AG04449 (cell line): Measurements from ENCODE around the gene CASTOR1.

Source experiments
- CTCF ChIA-PET: fragments of 350-600 bp; formaldehyde crosslinking; extraction: SDS; loops from one replicate; lab custom pipeline; 2021; ENCODE audit warnings: antibody characterized with exemption; lab: Yijun Ruan, JAX
- POLR2A ChIA-PET: fragments of 400-600, 350-600 bp; formaldehyde crosslinking; extraction: SDS; loops from one replicate; lab custom pipeline; 2020; ENCODE audit warnings: antibody characterized with exemption, inconsistent platforms; lab: Yijun Ruan, JAX
- DNase-seq: peaks from one replicate; pipeline ENCODE4 v3.0.0-alpha.2; 2010; ENCODE audit warnings: low read depth, low spot score
- H3K4me3 ChIP-seq: 2 replicates; pipeline ENCODE4 v1.5.1; 2011; ENCODE audit warnings: low read depth, mild to moderate bottlenecking, control low read depth, low read length
- TF ChIP-seq, protein P1 (sequence below): IDR thresholded peaks from one replicate; pipeline ENCODE4 v1.5.1; 2011; ENCODE audit warnings: mild to moderate bottlenecking, moderate library complexity, low read length, control low read depth, inconsistent platforms; ENCODE audit not compliant: insufficient read depth; ENCODE audit errors: missing control alignments

CASTOR1 gene

GRCh38 chr22:30296324-30296723 lies 7.0 kb upstream of the CASTOR1 start:
- CTCF ChIA-PET: interaction anchor here (0.8 to 9.9 kb wide), 5 partner anchors 7 to 91 kb away, joined by 3 to 79 read pairs (median 3); partner anchors contain the start of gene CASTOR1
- TF ChIP-seq, protein P1, sequence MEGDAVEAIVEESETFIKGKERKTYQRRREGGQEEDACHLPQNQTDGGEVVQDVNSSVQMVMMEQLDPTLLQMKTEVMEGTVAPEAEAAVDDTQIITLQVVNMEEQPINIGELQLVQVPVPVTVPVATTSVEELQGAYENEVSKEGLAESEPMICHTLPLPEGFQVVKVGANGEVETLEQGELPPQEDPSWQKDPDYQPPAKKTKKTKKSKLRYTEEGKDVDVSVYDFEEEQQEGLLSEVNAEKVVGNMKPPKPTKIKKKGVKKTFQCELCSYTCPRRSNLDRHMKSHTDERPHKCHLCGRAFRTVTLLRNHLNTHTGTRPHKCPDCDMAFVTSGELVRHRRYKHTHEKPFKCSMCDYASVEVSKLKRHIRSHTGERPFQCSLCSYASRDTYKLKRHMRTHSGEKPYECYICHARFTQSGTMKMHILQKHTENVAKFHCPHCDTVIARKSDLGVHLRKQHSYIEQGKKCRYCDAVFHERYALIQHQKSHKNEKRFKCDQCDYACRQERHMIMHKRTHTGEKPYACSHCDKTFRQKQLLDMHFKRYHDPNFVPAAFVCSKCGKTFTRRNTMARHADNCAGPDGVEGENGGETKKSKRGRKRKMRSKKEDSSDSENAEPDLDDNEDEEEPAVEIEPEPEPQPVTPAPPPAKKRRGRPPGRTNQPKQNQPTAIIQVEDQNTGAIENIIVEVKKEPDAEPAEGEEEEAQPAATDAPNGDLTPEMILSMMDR: no peak
- DNase-seq: no peak
- no peak overlapping the region for H3K4me3 ChIP-seq
- POLR2A ChIA-PET: no interaction called here

GRCh38 chr22:30295576-30295975 lies 6.3 kb upstream of the CASTOR1 start:
- no peak overlapping the region for H3K4me3 ChIP-seq
- POLR2A ChIA-PET: no interaction called here
- TF ChIP-seq, protein P1: no peak
- no peak for DNase-seq
- CTCF ChIA-PET: interaction anchor here (0.8 to 9.9 kb wide), 6 partner anchors 6 to 92 kb away, joined by 3 to 79 read pairs (median 3); partner anchors contain the start of gene CASTOR1

- POLR2A ChIA-PET: no interaction called here
- H3K4me3 ChIP-seq: no peak overlapping the region
- no peak for DNase-seq
- TF ChIP-seq, protein P1: no peak
- CTCF ChIA-PET: interaction anchor here (1.2 to 1.5 kb wide), 4 partner anchors 9 to 187 kb away, joined by 3 to 4 read pairs (median 3); no protein-coding TSS in a partner anchor
Measured at GRCh38 chr22:30294830-30295229, 5.5 kb upstream of the CASTOR1 start.

GRCh38 chr22:30294066-30294465 lies 4.8 kb upstream of the CASTOR1 start:
- DNase-seq: no peak
- ChIA-PET CTCF (interaction anchor here (1.3 kb wide), 1 partner anchor 186 kb away, joined by 3 read pairs; no protein-coding TSS in a partner anchor), POLR2A (no interaction called here)
- TF ChIP-seq, protein P1: no peak
- H3K4me3 ChIP-seq: no peak overlapping the region

DNA sequence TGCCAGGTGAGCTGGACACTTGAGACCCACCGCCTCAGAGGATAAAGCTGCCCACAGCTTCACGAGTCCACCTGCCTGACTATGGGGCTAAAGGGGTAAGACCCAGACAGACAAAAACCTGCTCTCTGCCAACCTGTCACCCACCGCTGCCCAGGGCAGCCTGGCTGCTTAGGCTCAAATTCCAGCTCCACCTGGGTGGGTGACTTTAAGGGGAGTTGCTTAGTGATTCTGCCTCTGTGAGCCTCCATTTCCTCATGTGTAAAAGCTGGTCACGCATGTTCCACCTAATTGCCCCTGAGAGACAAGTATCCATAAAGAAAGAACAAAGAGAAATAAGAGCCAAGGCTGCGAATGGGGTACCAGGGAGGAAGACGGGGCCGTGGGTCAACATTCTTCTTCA lies 3.7 kb upstream of the CASTOR1 start:
- ChIA-PET CTCF (interaction anchor here (0.6 kb wide), 1 partner anchor 497 kb away, joined by 3 read pairs; no protein-coding TSS in a partner anchor), POLR2A (no interaction called here)
- DNase-seq: no peak
- no peak overlapping the region for H3K4me3 ChIP-seq
- TF ChIP-seq, protein P1: no peak

GRCh38 chr22:30292069-30292970 lies 3.0 kb upstream of the CASTOR1 start:
- CTCF ChIA-PET: interaction anchor here (0.6 to 7.9 kb wide), 3 partner anchors 8 to 497 kb away, joined by 3 to 235 read pairs (median 79); partner anchors contain the start of genes RNF215 and SEC14L2

More at GRCh38 chr22:30292069-30292970, 3.0 kb upstream of the CASTOR1 start:
- POLR2A ChIA-PET: interaction anchor here (1.2 kb wide), 1 partner anchor 20 kb away, joined by 3 read pairs; no protein-coding TSS in a partner anchor
- TF ChIP-seq, protein P1: no peak
- H3K4me3 ChIP-seq: no peak overlapping the region
- no peak for DNase-seq
